ENCODE measurements around the gene ZNF292. TPM values are rescaled to one million over a fixed set of nuclear protein-coding genes. Genes with fewer than 3 reads are reported as not detected.
"Not testable (repeated sequence)": the region's sequence is repeated elsewhere in the genome, so short reads cannot be mapped to it uniquely, and the experiment has no call there.

Gene ZNF292
- total RNA-seq, 1 donor from 2014 or later, result 21.5 TPM

- no peak for DNase-seq (ENCODE audit: low read depth)
Observed at GRCh38 chr6:87264481-87264880, 109.1 kb downstream of the ZNF292 start.

GRCh38 chr6:87274660-87275274 is 119.4 kb downstream of the ZNF292 start:
- DNase-seq (ENCODE audit: low read depth), result peak; percentile 29

- DNase-seq (ENCODE audit: low read depth), result no peak
Observed at GRCh38 chr6:87276624-87277023, 121.3 kb downstream of the ZNF292 start.

GRCh38 chr6:87277123-87277522 is 121.8 kb downstream of the ZNF292 start:
- DNase-seq (ENCODE audit: low read depth), result no peak

GRCh38 chr6:87279196-87279595 is 123.8 kb downstream of the ZNF292 start:
- no peak for DNase-seq (ENCODE audit: low read depth)

- DNase-seq (ENCODE audit: low read depth), result peak; percentile 9
Observed at GRCh38 chr6:87281426-87281825, 126.1 kb downstream of the ZNF292 start.

GRCh38 chr6:87282743-87283142 is 127.4 kb downstream of the ZNF292 start:
- DNase-seq (ENCODE audit: low read depth), result no peak

- no peak for DNase-seq (ENCODE audit: low read depth)
Observed at GRCh38 chr6:87283461-87283860, 128.1 kb downstream of the ZNF292 start.

GRCh38 chr6:87287251-87287650 is 131.9 kb downstream of the ZNF292 start:
- DNase-seq (ENCODE audit: low read depth), result no peak

- no peak for DNase-seq (ENCODE audit: low read depth)
Observed at GRCh38 chr6:87289571-87289970, 134.2 kb downstream of the ZNF292 start.

GRCh38 chr6:87291883-87292282 is 136.5 kb downstream of the ZNF292 start:
- DNase-seq (ENCODE audit: low read depth), result no peak

GRCh38 chr6:87293526-87293925 is 138.2 kb downstream of the ZNF292 start:
- DNase-seq (ENCODE audit: low read depth), result no peak

GRCh38 chr6:87297119-87297518 is 141.8 kb downstream of the ZNF292 start:
- no peak for DNase-seq (ENCODE audit: low read depth)

GRCh38 chr6:87301277-87301676 is 145.9 kb downstream of the ZNF292 start:
- not testable (repeated sequence) for DNase-seq (ENCODE audit: low read depth)

GRCh38 chr6:87308970-87309369 is 153.6 kb downstream of the ZNF292 start:
- DNase-seq (ENCODE audit: low read depth), result peak; percentile 1

- no peak for DNase-seq (ENCODE audit: low read depth)
Observed at GRCh38 chr6:87312860-87313259, 157.5 kb downstream of the ZNF292 start.

Other genes starting within 250 kb of the ZNF292 start
- not detected in 2 replicates for gene HTR1E, start 218.0 kb upstream of the ZNF292 start, total RNA-seq
- gene CGA, start 60.5 kb upstream of the ZNF292 start, total RNA-seq, result not detected in 2 replicates
- gene SMIM8, start 167.0 kb downstream of the ZNF292 start, total RNA-seq, result 4.6 and 5.2 TPM in 2 replicates
- not detected in 2 replicates for gene GJB7, start 173.7 kb downstream of the ZNF292 start, total RNA-seq
- gene C6orf163, start 189.2 kb downstream of the ZNF292 start, total RNA-seq, result 0.10 and 0.75 TPM in 2 replicates

Data from myocyte (in vitro differentiated cells).